HepG2 (cell line): ENCODE results near the gene RORC. TPM values are rescaled to one million over a fixed set of nuclear protein-coding genes. Genes with fewer than 3 reads are reported as not detected.
A peak's percentile ranks its signal among the peaks of the same experiment; 100 is the strongest.

Experiments used
- ATAC-seq: fragments of 200-7000 bp; cut with Tn5 transposase; 3 replicates; pipeline ENCODE4 v1.9.1; 2020; ENCODE audit warnings: mild to moderate bottlenecking, moderate library complexity
- BruUV-seq: library from RNA; stranded (reverse); fragments of 400-500 nt; replicated peaks from 2 replicates; lab custom pipeline; 2021; lab: Mats Ljungman, UMichigan
- CTCF ChIA-PET: fragments of 300-600 bp; formaldehyde crosslinking; extraction: SDS; loops from one replicate; lab custom pipeline; 2021; ENCODE audit warnings: low total read pairs, inconsistent platforms, low intra/inter-chr PET ratio; lab: Yijun Ruan, JAX
- POLR2A ChIA-PET: fragments of 350-600 bp; sonication (Branson Sonifier 250); formaldehyde crosslinking; loops from one replicate; lab custom pipeline; 2020; ENCODE audit warnings: antibody characterized with exemption, inconsistent platforms; lab: Yijun Ruan, JAX
- DNase-seq: peaks from one replicate; pipeline ENCODE4 v3.0.0-alpha.2; 2015; ENCODE audit warnings: low spot score
- FAIRE-seq: peaks from 3 replicates; lab custom pipeline; 2011; peaks lifted over from hg19 to GRCh38; lab: Jason Lieb, UNC
- H2AFZ ChIP-seq: one replicate; pipeline ENCODE4 v1.6.1; 2011; ENCODE audit warnings: low read length, inconsistent platforms
- H3K27ac ChIP-seq: fragments of 300-600 bp; 3 replicates; pipeline ENCODE4 v1.8.0; 2011; ENCODE audit warnings: mixed run types, mild to moderate bottlenecking, mixed read lengths, low read length, inconsistent platforms; ENCODE audit not compliant: insufficient read depth; ENCODE audit errors: extremely low read length
- H3K27me3 ChIP-seq, 2 experiments: fragments of 200-600 bp in 1 of 2; 2 replicates in 1 of 2; 3 replicates in 1 of 2; pipeline versions ENCODE4 v1.6.0 to v1.8.0; 2011; ENCODE audit warnings: low read length in 2 of 2, mild to moderate bottlenecking in 2 of 2, moderate library complexity in 2 of 2, inconsistent platforms in 1 of 2; ENCODE audit not compliant: insufficient read depth in 2 of 2, control insufficient read depth in 1 of 2
- H3K36me3 ChIP-seq, 2 experiments: fragments of 200-600 bp in 1 of 2; replicated peaks in 1 of 2; 2 replicates in 1 of 2; 3 replicates in 1 of 2; pipeline versions ENCODE4 v1.5.1 to v1.8.0; 2011; ENCODE audit warnings: low read length in 2 of 2, inconsistent platforms in 1 of 2; ENCODE audit not compliant: insufficient read depth in 2 of 2, control insufficient read depth in 1 of 2
- H3K4me1 ChIP-seq: 2 replicates; pipeline ENCODE4 v1.5.1; 2012; ENCODE audit warnings: low read length, inconsistent platforms; ENCODE audit not compliant: insufficient read depth
- H3K4me2 ChIP-seq: 2 replicates; pipeline ENCODE4 v1.6.0; 2011; ENCODE audit warnings: low read depth, low read length, inconsistent platforms
- H3K4me3 ChIP-seq, 3 experiments: fragments of 200-600 bp in 1 of 3; sonication (generic), shearing (Covaris generic) in 1 of 3; replicated peaks in 1 of 3; 2 replicates each; pipeline ENCODE4 v1.5.1; 2011 to 2016; ENCODE audit warnings: low read length in 3 of 3, inconsistent platforms in 2 of 3, low read depth in 2 of 3, mild to moderate bottlenecking in 2 of 3, control low read depth in 1 of 3, mixed read lengths in 1 of 3; ENCODE audit not compliant: insufficient read depth in 1 of 3
- H3K79me2 ChIP-seq: one replicate; pipeline ENCODE4 v1.6.1; 2011; ENCODE audit warnings: low read length, inconsistent platforms; ENCODE audit not compliant: insufficient read depth
- H3K9ac ChIP-seq: 2 replicates; pipeline ENCODE4 v1.6.0; 2011; ENCODE audit warnings: mild to moderate bottlenecking, low read depth, low read length, inconsistent platforms; ENCODE audit not compliant: insufficient read depth
- H3K9me3 ChIP-seq: 2 replicates; pipeline ENCODE4 v1.5.1; 2012; ENCODE audit warnings: mild to moderate bottlenecking, low read length
- H4K20me1 ChIP-seq: 2 replicates; pipeline ENCODE4 v1.6.0; 2011; ENCODE audit warnings: inconsistent platforms, mild to moderate bottlenecking, low read length, moderate library complexity; ENCODE audit not compliant: insufficient read depth
- HNF1A ChIP-seq, 2 experiments: sonication (generic) in 1 of 2; formaldehyde crosslinking in 1 of 2; IDR thresholded peaks; 2 replicates each; pipeline versions ENCODE4 v1.4.0 to v1.6.1; 2016 to 2020; ENCODE audit warnings: borderline replicate concordance in 1 of 2, low read depth in 1 of 2, mild to moderate bottlenecking in 1 of 2, missing genetic modification reagents in 1 of 2
- KDM4B ChIP-seq: sonication (generic); formaldehyde crosslinking; IDR thresholded peaks from 2 replicates; pipeline ENCODE4 v1.4.0; 2020; ENCODE audit warnings: missing genetic modification reagents
- ZNF460 ChIP-seq: sonication (generic); formaldehyde crosslinking; IDR thresholded peaks from 2 replicates; pipeline ENCODE4 v1.5.1; 2020; ENCODE audit warnings: missing genetic modification reagents, mild to moderate bottlenecking, borderline replicate concordance
- WGBS: methylation state at CpG from one replicate; pipeline ENCODE4 v1.1.6; 2017; ENCODE audit warnings: low lambda C conversion rate; 5-methylcytosine and 5-hydroxymethylcytosine counted together
- in situ Hi-C: cut with HindIII; loops from 2 replicates; pipeline ENCODE4 v1.10.0; 2017; ENCODE audit warnings: low pct_unique_long_range_greater_than_20kb; ENCODE audit not compliant: extremely low pct_ligation_motif_present
- intact Hi-C: fragments of 100-400 bp; cut with micrococcal nuclease; formaldehyde crosslinking; loops from one replicate; pipeline ENCODE4 v1.10.0; 2022; ENCODE audit not compliant: unreplicated experiment
- polyA plus RNA-seq, 8 experiments: library from polyadenylated mRNA; depleted of rRNA in 3 of 8; stranded (reverse) in 7 of 8; unstranded in 1 of 8; fragments of >200 nt; fragmentation: Illumina TruSeq in 4 of 8; extraction: Trizol in 4 of 8; gene quantifications; 2 replicates each; pipeline versions ENCODE4 v1.2.1 to v1.2.3, GENCODE V29; 2011 to 2016; ENCODE audit warnings: low read depth in 4 of 8, missing spikeins in 1 of 8, mixed read lengths in 1 of 8; ENCODE audit not compliant: insufficient read depth in 1 of 8
- total RNA-seq, 5 experiments: library from RNA; depleted of rRNA; stranded (reverse); fragments of >200 nt; fragmentation: Illumina TruSeq; extraction: Trizol; gene quantifications; 2 replicates each; pipeline ENCODE4 v1.2.3, GENCODE V29; 2016; ENCODE audit warnings: low read depth in 1 of 5
- TF ChIP-seq, protein P1 (sequence below): IDR thresholded peaks from 2 replicates; pipeline ENCODE4 v1.6.1; 2016; ENCODE audit warnings: low read depth
- TF ChIP-seq, protein P2 (sequence below): fragments of 450-650 bp; IDR thresholded peaks from 2 replicates; pipeline ENCODE4 v1.6.1; 2016

The RORC gene
- total and polyA plus RNA-seq, 2 of the 13 experiments (the other 11 are each of a cell fraction or from before 2014, with no cell fraction given), result 2.5 to 6.5 TPM

- Histone ChIP-seq H3K27me3 (no peaks in the 10 kb centered on the region), H3K4me2 (no peak overlapping the region)
- WGBS, result 94% methylated on average over 12 of the region's 12 CpGs
Observed at GRCh38 chr1:151819227-151819835, 12.3 kb downstream of the RORC start.

GRCh38 chr1:151817353-151817730, 14.3 kb downstream of the RORC start:
- WGBS, result 84% methylated on average over 6 of the region's 7 CpGs
- BruUV-seq, result no TSS peak
- no peak overlapping the region for H3K4me3 ChIP-seq
- POLR2A ChIA-PET, result no interaction called here
- no peaks in the 10 kb centered on the region for H3K9me3 ChIP-seq
- in situ Hi-C loops (no loop called here), intact Hi-C loops (no loop called here)
- no peaks in the 10 kb centered on the region for H3K79me2 ChIP-seq
- no peak overlapping the region for H3K4me2 ChIP-seq
- H3K27me3 ChIP-seq, result no peaks in the 10 kb centered on the region
- H3K27ac ChIP-seq, result no peak overlapping the region
- H3K9ac ChIP-seq, result no peak overlapping the region
- FAIRE-seq (no peak), DNase-seq (no peak), ATAC-seq (no peak)
- no peaks in the 10 kb centered on the region for H4K20me1 ChIP-seq
- no peaks in the 10 kb centered on the region for H3K4me1 ChIP-seq
- H2AFZ ChIP-seq, result no peak overlapping the region
- H3K36me3 ChIP-seq, result no peaks in the 10 kb centered on the region
- CTCF ChIA-PET, result no interaction called here
- TF ChIP-seq KDM4B (CRISPR knock-in tag) (no peak), HNF1A (IDR thresholded peaks at IDR 0.05; ENCODE audit: low read depth) (no peak), HNF1A (CRISPR knock-in tag; IDR thresholded peaks at IDR 0.05; ENCODE audit: borderline replicate concordance) (no peak)
- TF ChIP-seq, protein P1, sequence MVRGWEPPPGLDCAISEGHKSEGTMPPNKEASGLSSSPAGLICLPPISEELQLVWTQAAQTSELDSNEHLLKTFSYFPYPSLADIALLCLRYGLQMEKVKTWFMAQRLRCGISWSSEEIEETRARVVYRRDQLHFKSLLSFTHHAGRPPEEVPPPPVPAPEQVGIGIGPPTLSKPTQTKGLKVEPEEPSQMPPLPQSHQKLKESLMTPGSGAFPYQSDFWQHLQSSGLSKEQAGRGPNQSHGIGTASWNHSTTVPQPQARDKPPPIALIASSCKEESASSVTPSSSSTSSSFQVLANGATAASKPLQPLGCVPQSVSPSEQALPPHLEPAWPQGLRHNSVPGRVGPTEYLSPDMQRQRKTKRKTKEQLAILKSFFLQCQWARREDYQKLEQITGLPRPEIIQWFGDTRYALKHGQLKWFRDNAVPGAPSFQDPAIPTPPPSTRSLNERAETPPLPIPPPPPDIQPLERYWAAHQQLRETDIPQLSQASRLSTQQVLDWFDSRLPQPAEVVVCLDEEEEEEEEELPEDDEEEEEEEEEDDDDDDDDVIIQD (CRISPR knock-in tag), result no peak

More at GRCh38 chr1:151819227-151819835, 12.3 kb downstream of the RORC start:
- Histone ChIP-seq H3K36me3 (no peaks in the 10 kb centered on the region), H3K4me1 (no peaks in the 10 kb centered on the region), H3K9ac (no peak overlapping the region), H2AFZ (no peak overlapping the region), H3K9me3 (no peaks in the 10 kb centered on the region), H3K4me3 (no peak overlapping the region), H4K20me1 (no peaks in the 10 kb centered on the region), H3K27ac (no peak overlapping the region), H3K79me2 (no peaks in the 10 kb centered on the region)
- TF ChIP-seq, protein P2, sequence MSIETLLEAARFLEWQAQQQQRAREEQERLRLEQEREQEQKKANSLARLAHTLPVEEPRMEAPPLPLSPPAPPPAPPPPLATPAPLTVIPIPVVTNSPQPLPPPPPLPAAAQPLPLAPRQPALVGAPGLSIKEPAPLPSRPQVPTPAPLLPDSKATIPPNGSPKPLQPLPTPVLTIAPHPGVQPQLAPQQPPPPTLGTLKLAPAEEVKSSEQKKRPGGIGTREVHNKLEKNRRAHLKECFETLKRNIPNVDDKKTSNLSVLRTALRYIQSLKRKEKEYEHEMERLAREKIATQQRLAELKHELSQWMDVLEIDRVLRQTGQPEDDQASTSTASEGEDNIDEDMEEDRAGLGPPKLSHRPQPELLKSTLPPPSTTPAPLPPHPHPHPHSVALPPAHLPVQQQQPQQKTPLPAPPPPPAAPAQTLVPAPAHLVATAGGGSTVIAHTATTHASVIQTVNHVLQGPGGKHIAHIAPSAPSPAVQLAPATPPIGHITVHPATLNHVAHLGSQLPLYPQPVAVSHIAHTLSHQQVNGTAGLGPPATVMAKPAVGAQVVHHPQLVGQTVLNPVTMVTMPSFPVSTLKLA, result 0 out of 2 replicates have a peak, but pooled peaks have one; percentile 9
- no peak for TF ChIP-seq ZNF460 (CRISPR knock-in tag)
- DNase-seq (no peak), FAIRE-seq (no peak), ATAC-seq (no peak)
- intact Hi-C loops (no loop called here), in situ Hi-C loops (no loop called here)
- no TSS peak for BruUV-seq
- CTCF ChIA-PET, result no interaction called here
- POLR2A ChIA-PET, result no interaction called here
